Kidney (tissue), 14 donors: ENCODE results near the gene DLL3. TPM values are rescaled to one million over a fixed set of nuclear protein-coding genes. Genes with fewer than 3 reads are reported as not detected.

Experiments used
- DNase-seq, 5 donors: peaks; one replicate each; pipeline ENCODE4 v3.0.0-alpha.2; 2013 to 2020
- FAIRE-seq: peaks from 2 replicates; lab custom pipeline; 2012; peaks lifted over from hg19 to GRCh38; lab: Jason Lieb, UNC
- H3K27ac ChIP-seq, 2 donors: one replicate each; pipeline ENCODE4 v1.7.0; 2013; ENCODE audit warnings: low read depth in 2 of 2, low read length in 2 of 2, inconsistent platforms in 1 of 2
- H3K27me3 ChIP-seq: one replicate; pipeline ENCODE4 v1.7.1; 2013; ENCODE audit warnings: low read length, inconsistent platforms; ENCODE audit not compliant: control insufficient read depth, insufficient read depth
- H3K36me3 ChIP-seq, 3 donors: one replicate each; pipeline versions ENCODE4 v1.7.0 to v1.7.1; 2013; ENCODE audit warnings: low read length in 3 of 3, control low read depth in 1 of 3, inconsistent platforms in 1 of 3; ENCODE audit not compliant: insufficient read depth in 3 of 3, control insufficient read depth in 2 of 3
- H3K4me1 ChIP-seq, 3 donors: one replicate each; pipeline versions ENCODE4 v1.7.0 to v1.7.1; 2013; ENCODE audit warnings: low read length in 3 of 3, inconsistent platforms in 1 of 3, low read depth in 1 of 3; ENCODE audit not compliant: control insufficient read depth in 2 of 3, insufficient read depth in 2 of 3
- H3K4me3 ChIP-seq, 3 donors: one replicate each; pipeline versions ENCODE4 v1.7.0 to v1.8.1; 2013; ENCODE audit warnings: low read length in 3 of 3, control low read depth in 1 of 3, inconsistent platforms in 1 of 3
- H3K9ac ChIP-seq, 3 donors: one replicate each; pipeline versions ENCODE4 v1.7.0 to v1.7.1; 2013; ENCODE audit warnings: low read length in 3 of 3, control low read depth in 1 of 3, inconsistent platforms in 1 of 3
- H3K9me3 ChIP-seq, 3 donors: one replicate each; pipeline versions ENCODE4 v1.7.0 to v1.7.1; 2013; ENCODE audit warnings: low read length in 3 of 3, control low read depth in 1 of 3, inconsistent platforms in 1 of 3; ENCODE audit not compliant: control insufficient read depth in 2 of 3, insufficient read depth in 1 of 3
- CTCF ChIP-seq: IDR thresholded peaks from 3 replicates; pipeline ENCODE4 v1.5.1; 2012; ENCODE audit warnings: mild to moderate bottlenecking, moderate library complexity, borderline replicate concordance; ENCODE audit not compliant: insufficient read depth; ENCODE audit errors: extremely low read depth
- intact Hi-C: fragments of 100-400 bp; cut with DNase I; formaldehyde crosslinking; loops from one replicate; pipeline ENCODE4 v1.11.1; 2022
- polyA plus RNA-seq: library from polyadenylated mRNA; stranded (reverse); fragments of 350-450 nt; fragmentation: Illumina TruSeq; extraction: RNeasy Lipid Tissue Mini Kit (QIAGEN cat#74804); gene quantifications from one replicate; pipeline ENCODE4 v1.2.3, GENCODE V29; 2014; ENCODE audit warnings: low read depth, low replicate concordance; ENCODE audit not compliant: insufficient read depth
- total RNA-seq: library from RNA; stranded (reverse); fragmentation: NEBNext Ultra II Directional; extraction: Animal tissue kit (Norgen Biotek cat#: 25700); gene quantifications from one replicate; pipeline ENCODE4 v1.2.1, GENCODE V29; 2021
- donor health status: control.
- donor health status: control.
- donor health status: control.
- donor health status: control.
- donor health status: control.
- donor health status: DM: yes; HTN: yes; CAD: no.
- donor health status: Normal renal cell carcinoma (clear cell type).

The DLL3 gene
- total and polyA plus RNA-seq, 2 donors from 2014 or later, result 0.13 to 0.17 TPM

GRCh38 chr19:39471756-39472536 is 26.8 kb upstream of the DLL3 start:
- intact Hi-C loops, result loop anchor here (10.0 kb wide), 1 partner anchor 63 kb away; the partner anchor contains the start of gene EID2B
- peaks cover 4 to 80% (median 62%) of the 10 kb centered on the region in 3 donors for H3K36me3 ChIP-seq
- H3K4me3 ChIP-seq, result no peak overlapping the region
- H3K27me3 ChIP-seq, result no peaks in the 10 kb centered on the region
- H3K27ac ChIP-seq, result no peak overlapping the region
- H3K9ac ChIP-seq, result no peak overlapping the region
- FAIRE-seq (no peak), DNase-seq (no peak)
- H3K9me3 ChIP-seq, result no peaks in the 10 kb centered on the region
- no peaks in the 10 kb centered on the region for H3K4me1 ChIP-seq
- TF ChIP-seq CTCF, result no peak

- FAIRE-seq (no peak), DNase-seq (no peak)
- no peaks in the 10 kb centered on the region for H3K27me3 ChIP-seq
- no peak overlapping the region for H3K4me3 ChIP-seq
- H3K9ac ChIP-seq, result no peak overlapping the region
- no peak overlapping the region for H3K27ac ChIP-seq
- peaks cover 4 to 77% (median 55%) of the 10 kb centered on the region in 3 donors for H3K36me3 ChIP-seq
- H3K9me3 ChIP-seq, result no peaks in the 10 kb centered on the region
- TF ChIP-seq CTCF, result no peak
- no peaks in the 10 kb centered on the region for H3K4me1 ChIP-seq
- intact Hi-C loops, result loop anchor here (10.0 kb wide), 1 partner anchor 62 kb away; the partner anchor contains the start of gene EID2B
These were observed 25.9 kb upstream of the DLL3 start for GRCh38 chr19:39472746-39473442.

- Histone ChIP-seq H3K9ac (no peak overlapping the region), H3K36me3 (peaks cover 4 to 71% (median 49%) of the 10 kb centered on the region in 3 donors), H3K4me1 (no peaks in the 10 kb centered on the region), H3K27me3 (no peaks in the 10 kb centered on the region), H3K4me3 (no peak overlapping the region), H3K9me3 (no peaks in the 10 kb centered on the region), H3K27ac (no peak overlapping the region)
- FAIRE-seq (no peak), DNase-seq (no peak)
- TF ChIP-seq CTCF, result no peak
- intact Hi-C loops, result loop anchor here (10.0 kb wide), 1 partner anchor 61 kb away; the partner anchor contains the start of gene EID2B
These were observed 25.2 kb upstream of the DLL3 start for GRCh38 chr19:39473443-39473960.
